HG02885 (cell line): Measurements from ENCODE around the gene AP1S3.

Source experiments
- ATAC-seq: cut with Tn5 transposase; IDR thresholded peaks from one replicate; pipeline ENCODE4 v1.9.1; 2021; ENCODE audit warnings: mild to moderate bottlenecking; ENCODE audit not compliant: unreplicated experiment, poor library complexity

Gene AP1S3

GRCh38 chr2:223764796-223765195 lies 72.6 kb downstream of the AP1S3 start:
- no peak for ATAC-seq

GRCh38 chr2:223762853-223763252 lies 74.5 kb downstream of the AP1S3 start:
- ATAC-seq: no peak

GRCh38 chr2:223761746-223762145 lies 75.6 kb downstream of the AP1S3 start:
- ATAC-seq: peak; percentile 73

- peak; percentile 80 for ATAC-seq
These were observed 76.4 kb downstream of the AP1S3 start for GRCh38 chr2:223760838-223761502.

- ATAC-seq: no peak
These were observed 77.6 kb downstream of the AP1S3 start for GRCh38 chr2:223759569-223760430.

- no peak for ATAC-seq
These were observed 79.1 kb downstream of the AP1S3 start for GRCh38 chr2:223758131-223758840.

- ATAC-seq: no peak
These were observed 83.4 kb downstream of the AP1S3 start for GRCh38 chr2:223753940-223754339.

GRCh38 chr2:223751012-223751411 lies 86.4 kb downstream of the AP1S3 start:
- no peak for ATAC-seq

- no peak for ATAC-seq
These were observed 89.9 kb downstream of the AP1S3 start for GRCh38 chr2:223747392-223748042.

- no peak for ATAC-seq
These were observed 90.8 kb downstream of the AP1S3 start for GRCh38 chr2:223746611-223747010.

- no peak for ATAC-seq
These were observed 92.8 kb downstream of the AP1S3 start for GRCh38 chr2:223744580-223744979.

GRCh38 chr2:223740679-223741078 lies 96.7 kb downstream of the AP1S3 start:
- no peak for ATAC-seq

- no peak for ATAC-seq
These were observed 100.2 kb downstream of the AP1S3 start for GRCh38 chr2:223737207-223737606.

GRCh38 chr2:223736488-223736887 lies 100.9 kb downstream of the AP1S3 start:
- no peak for ATAC-seq

GRCh38 chr2:223735659-223736244 lies 101.6 kb downstream of the AP1S3 start:
- ATAC-seq: no peak

GRCh38 chr2:223735035-223735640 lies 102.2 kb downstream of the AP1S3 start:
- no peak for ATAC-seq

GRCh38 chr2:223734346-223734745 lies 103.0 kb downstream of the AP1S3 start:
- no peak for ATAC-seq

GRCh38 chr2:223732346-223732745 lies 105.0 kb downstream of the AP1S3 start:
- ATAC-seq: no peak

- ATAC-seq: no peak
These were observed 105.9 kb downstream of the AP1S3 start for GRCh38 chr2:223731503-223731902.

GRCh38 chr2:223729781-223730180 lies 107.6 kb downstream of the AP1S3 start:
- no peak for ATAC-seq
